NCI-H748 (cell line): ENCODE measurements around the gene UCN.
"Not testable (repeated sequence)": the region's sequence is repeated elsewhere in the genome, so short reads cannot be mapped to it uniquely, and the experiment has no call there.

Experiments used
- DNase-seq: peaks from one replicate; lab custom pipeline; 2025; ENCODE audit not compliant: unreplicated experiment; lab: John Stamatoyannopoulos, UW

Gene UCN

GRCh38 chr2:27285481-27285880 lies 22.8 kb downstream of the UCN start:
- no peak for DNase-seq

DNA sequence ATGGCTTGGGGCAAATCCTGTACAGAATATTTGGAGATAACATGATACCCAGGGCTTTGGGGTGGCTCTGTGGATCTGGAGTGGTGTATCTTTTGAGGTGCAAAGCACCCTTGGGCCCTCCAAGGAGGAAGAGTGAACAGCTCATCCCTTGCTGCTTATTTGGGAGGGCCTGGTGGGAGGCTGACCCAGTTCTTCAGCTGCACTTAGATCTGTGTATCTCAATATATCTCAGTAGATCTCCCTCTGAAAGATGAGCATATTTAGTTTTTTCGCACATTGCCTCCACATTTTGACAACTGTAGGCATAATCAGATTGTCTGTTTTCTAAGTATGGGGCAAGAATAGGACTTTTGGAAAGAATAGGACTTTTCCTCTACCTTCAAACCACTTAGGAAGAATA lies 23.2 kb downstream of the UCN start:
- no peak for DNase-seq

DNA sequence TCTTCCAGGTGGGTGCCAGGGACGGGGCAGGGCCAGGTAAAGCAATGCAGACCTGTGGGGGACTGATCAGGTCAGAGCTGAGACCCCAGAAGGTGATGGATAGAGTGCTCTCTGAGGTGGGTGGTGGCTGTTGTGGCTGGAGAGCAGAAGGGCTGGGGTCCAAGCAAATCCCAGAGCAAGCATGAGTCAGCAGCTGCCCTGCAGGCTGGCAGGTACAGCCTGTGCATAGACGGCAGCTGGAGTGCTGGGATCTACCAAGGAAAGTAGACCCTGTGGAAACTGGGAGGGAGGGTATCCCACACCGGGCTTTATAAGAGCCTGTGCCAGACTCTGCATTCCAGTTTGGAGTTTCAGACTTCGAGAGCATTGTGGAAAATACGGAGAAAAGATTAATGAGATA lies 25.4 kb downstream of the UCN start:
- DNase-seq = no peak

- no peak for DNase-seq
Measured at GRCh38 chr2:27281855-27282559, 26.2 kb downstream of the UCN start, which contains the start of gene TRIM54. Gene TRIM54 (plus strand): TSS chr2:27282429. CDS start chr2:27282732, 303 bp downstream.

DNA sequence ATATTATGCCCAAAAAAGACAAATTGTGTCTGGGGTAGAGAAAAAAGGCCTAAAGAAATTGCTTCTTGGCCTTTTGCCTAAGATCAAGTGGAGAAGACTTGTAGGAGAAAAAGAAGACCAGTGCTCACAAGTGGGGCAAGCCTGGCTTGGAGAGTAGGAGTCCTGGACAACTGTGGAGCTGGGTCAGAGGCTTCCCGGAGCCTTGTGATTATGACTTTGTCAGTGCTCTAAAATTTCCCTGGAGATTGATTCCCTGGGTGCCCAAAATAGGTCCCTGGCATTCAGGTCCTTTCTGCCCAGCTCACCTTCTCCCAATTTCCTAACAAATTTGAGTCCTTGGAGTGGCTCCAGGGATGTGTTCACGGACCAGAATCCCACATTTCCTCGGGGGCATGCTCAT lies 26.8 kb downstream of the UCN start:
- DNase-seq = no peak

DNA sequence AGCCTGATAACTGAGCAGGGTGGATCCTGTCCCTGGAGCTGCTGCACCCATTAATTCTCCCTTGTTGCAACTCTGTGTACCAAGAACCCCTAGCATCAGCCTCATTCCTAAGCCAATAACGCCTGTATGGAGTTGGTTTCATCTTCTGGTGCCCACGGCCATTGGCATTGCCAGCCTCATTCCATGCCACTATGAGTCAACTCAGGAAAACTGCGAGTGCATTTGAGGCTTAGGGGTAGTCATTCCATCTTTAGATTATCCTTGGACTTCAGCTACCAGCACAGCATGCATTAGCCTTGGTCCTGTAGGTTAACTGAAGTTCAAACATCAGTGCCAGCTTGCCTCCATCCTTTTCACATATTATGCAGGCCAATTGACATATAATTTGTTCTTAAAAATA lies 27.4 kb downstream of the UCN start:
- no peak for DNase-seq

GRCh38 chr2:27278010-27278409 lies 30.2 kb downstream of the UCN start:
- DNase-seq = no peak

- DNase-seq = no peak
Measured at GRCh38 chr2:27275211-27276150, 32.8 kb downstream of the UCN start, which contains the start of gene DNAJC5G. Gene DNAJC5G (plus strand): TSS chr2:27275433. CDS start chr2:27276729, 1,296 bp downstream.

- not testable (repeated sequence) for DNase-seq
Measured at GRCh38 chr2:27272537-27273522, 35.4 kb downstream of the UCN start.

- no peak for DNase-seq
Measured at GRCh38 chr2:27271631-27272340, 36.5 kb downstream of the UCN start.

- DNase-seq = no peak
Measured at GRCh38 chr2:27270670-27271069, 37.6 kb downstream of the UCN start.

- no peak for DNase-seq
Measured at GRCh38 chr2:27270131-27270530, 38.1 kb downstream of the UCN start.

GRCh38 chr2:27268296-27268695 lies 39.9 kb downstream of the UCN start:
- DNase-seq = not testable (repeated sequence)

DNA sequence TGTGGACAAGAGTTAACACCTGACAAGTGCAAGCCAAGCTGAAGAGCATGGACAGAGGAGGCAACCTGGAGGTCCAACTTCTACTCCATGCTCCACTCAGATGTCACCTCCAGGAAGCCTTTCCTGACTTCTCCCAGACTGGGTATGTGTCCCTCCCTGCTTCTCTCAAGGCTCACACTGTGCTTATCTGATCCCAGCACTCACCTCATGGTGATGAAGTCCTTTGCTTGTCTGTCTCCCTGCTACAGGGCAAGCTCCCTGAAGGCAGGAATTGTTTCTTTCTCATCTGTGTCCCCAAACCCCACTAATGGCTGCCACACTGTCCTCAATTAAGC lies 42.7 kb downstream of the UCN start:
- DNase-seq = no peak

DNA sequence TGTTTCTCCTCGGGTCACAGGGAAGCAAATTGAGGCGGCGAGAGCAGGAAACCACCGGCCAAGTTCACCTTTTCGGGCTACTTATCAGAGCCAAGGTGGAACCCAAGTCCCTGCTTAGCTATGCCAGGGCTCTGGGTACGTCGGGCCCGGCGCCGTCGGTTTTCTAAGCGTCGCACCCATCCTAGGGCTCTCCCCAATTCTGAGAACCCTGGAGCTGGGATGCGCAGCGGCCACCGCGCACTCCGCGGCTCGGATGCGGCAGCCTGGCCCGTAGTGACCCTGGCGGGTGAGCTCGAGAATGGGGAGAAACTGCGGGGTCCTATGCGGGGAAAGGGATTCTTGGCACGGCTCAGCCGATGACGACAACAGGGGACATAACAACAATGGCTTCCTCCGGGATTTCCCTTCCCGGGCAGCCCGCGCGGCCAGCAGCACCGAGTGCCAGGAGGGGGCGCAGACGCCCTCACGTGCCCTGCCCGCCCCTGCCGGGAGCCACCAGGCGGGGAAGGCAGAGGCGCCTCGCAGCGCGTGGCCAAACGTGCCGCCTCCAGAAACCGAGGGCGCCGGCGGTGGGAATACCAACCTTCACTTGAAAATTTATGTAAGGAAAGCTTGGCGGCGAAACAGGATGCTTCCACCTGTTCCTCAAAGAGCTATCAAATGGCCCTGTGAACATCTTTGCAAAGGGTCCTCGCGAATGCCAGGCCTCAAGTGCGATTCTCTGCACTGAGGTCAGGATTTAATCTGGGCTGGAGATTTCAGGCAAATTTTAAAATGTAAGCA lies 43.3 kb downstream of the UCN start:
- DNase-seq = peak; percentile 87

DNA sequence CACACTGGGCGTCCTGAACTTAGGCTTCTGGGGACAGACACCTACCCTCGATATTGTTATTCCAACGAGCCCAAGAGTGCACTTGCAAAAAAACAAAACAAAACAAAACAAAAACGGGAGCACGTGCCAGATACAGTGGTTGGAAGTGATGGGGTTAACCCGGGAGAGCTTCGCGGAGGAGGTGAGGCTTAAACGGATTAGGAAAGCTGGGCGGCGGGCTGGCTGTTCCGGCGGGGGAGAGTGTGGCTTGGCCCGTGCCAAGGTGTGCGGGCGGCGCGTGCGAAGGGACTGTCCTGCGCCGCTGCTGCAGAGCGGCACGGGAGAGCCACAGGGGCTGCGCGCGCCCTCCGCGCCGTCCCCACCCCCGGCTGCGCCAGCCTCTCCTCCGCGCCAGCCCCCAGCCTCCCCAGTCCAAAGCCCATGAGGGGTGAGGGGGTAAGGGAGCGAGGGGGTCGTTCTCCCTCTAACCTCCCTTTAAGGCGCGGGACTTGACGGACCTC lies 43.9 kb downstream of the UCN start:
- peak; percentile 58 for DNase-seq

DNA sequence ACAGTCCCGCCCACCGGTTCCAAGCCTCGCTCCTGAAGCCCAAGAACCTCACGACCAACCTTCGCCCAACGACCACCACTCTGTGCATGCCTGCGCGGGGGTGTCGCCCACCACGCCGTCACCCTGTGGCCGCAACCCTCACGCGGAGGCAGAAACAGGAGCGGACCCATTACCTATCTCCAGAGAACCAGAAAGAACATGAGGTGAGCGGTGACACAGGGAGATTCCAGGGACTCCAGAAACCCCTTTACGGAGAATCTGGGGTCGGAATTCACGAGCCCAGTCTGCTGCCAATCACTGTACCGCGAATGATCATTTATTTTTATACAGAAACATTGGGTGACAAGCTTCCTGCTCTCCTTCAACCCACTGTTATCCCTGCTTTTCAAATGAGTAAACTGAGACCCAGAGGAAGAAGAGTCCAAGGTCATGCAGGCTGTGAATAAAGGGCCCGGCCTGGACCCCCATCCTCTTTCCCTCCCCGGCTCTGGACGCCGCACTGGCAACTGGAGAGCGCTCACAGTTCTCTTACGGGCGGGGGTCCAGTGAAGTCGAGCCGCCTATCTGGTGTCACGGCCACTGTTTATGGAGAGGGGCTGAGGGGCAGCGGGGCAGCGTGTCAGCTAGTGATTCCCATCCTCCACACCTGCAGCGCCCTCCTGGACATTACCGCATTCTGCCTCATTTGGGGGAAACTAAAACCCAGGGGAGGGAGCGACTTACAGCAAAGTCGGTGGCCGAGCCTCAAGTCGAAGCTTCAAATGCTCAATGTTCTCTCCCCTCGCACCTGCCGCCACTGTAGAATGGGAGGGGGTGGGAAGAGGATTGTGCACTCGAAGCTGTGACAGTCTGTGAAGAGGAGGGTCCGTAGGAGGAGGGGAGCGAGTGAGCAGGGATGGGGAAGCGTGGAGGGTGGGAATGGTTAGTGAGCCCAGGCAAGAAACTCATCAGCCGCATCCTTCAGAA lies 44.7 kb downstream of the UCN start:
- DNase-seq = peak; percentile 62
